ENCODE measurements around the gene MDFIC2. TPM values are rescaled to one million over a fixed set of nuclear protein-coding genes. Genes with fewer than 3 reads are reported as not detected.

MDFIC2 gene
- total and polyA plus RNA-seq, 2 experiments from 2014 or later, result not detected

GRCh38 chr3:70245746-70246525 is 66.5 kb downstream of the MDFIC2 start:
- H3K4me2 ChIP-seq (ENCODE audit: unreplicated experiment), result no peak overlapping the region
- H2AFZ ChIP-seq, result no peak overlapping the region
- H3K4me3 ChIP-seq, result no peak overlapping the region
- H3K9me3 ChIP-seq (ENCODE audit: low read depth), result no peaks in the 10 kb centered on the region
- no peaks in the 10 kb centered on the region; the same call in 1 of the 2 replicates for H3K9me2 ChIP-seq (ENCODE audit: insufficient read depth)
- TF ChIP-seq EZH2 (IDR thresholded peaks at IDR 0.05; ENCODE audit: insufficient read depth, poor library complexity, severe bottlenecking) (no peak), EZH2phosphoT487 (IDR thresholded peaks at IDR 0.05; ENCODE audit: insufficient read depth, low read depth) (no peak)
- no peaks in the 10 kb centered on the region for H3F3A ChIP-seq (ENCODE audit: insufficient read depth)
- no peaks in the 10 kb centered on the region for H4K20me1 ChIP-seq (ENCODE audit: insufficient read depth)
- H3K79me2 ChIP-seq (ENCODE audit: insufficient read depth), result no peaks in the 10 kb centered on the region
- 67 to 72% methylated on average over 4 of the region's 4 CpGs for whole genome bisulfite sequencing, 2 experiments (ENCODE audit: low coverage in 1 of 2, low lambda C conversion rate in 2 of 2, missing lambda C conversion rate in 2 of 2)
- no peak for DNase-seq
- no peak overlapping the region for H3K9ac ChIP-seq
- in situ Hi-C loops (cut with MboI), result no loop called here
- H3K36me3 ChIP-seq (ENCODE audit: low read depth), result no peaks in the 10 kb centered on the region
- H3K27ac ChIP-seq, result no peak overlapping the region
- H3K4me1 ChIP-seq (ENCODE audit: insufficient read depth), result no peaks in the 10 kb centered on the region
- H3K27me3 ChIP-seq (replicated peaks; ENCODE audit: insufficient read depth), result no peaks in the 10 kb centered on the region

GRCh38 chr3:70244422-70244821 is 68.0 kb downstream of the MDFIC2 start:
- Histone ChIP-seq H2AFZ (no peak overlapping the region), H3K79me2 (ENCODE audit: insufficient read depth) (no peaks in the 10 kb centered on the region), H3K4me1 (ENCODE audit: insufficient read depth) (no peaks in the 10 kb centered on the region), H3K9me2 (ENCODE audit: insufficient read depth) (no peaks in the 10 kb centered on the region; the same call in 1 of the 2 replicates), H3K9me3 (ENCODE audit: low read depth) (no peaks in the 10 kb centered on the region), H3K4me3 (no peak overlapping the region), H3F3A (ENCODE audit: insufficient read depth) (no peaks in the 10 kb centered on the region), H3K4me2 (ENCODE audit: unreplicated experiment) (no peak overlapping the region), H3K27ac (no peak overlapping the region), H3K36me3 (ENCODE audit: low read depth) (no peaks in the 10 kb centered on the region), H3K9ac (no peak overlapping the region), H4K20me1 (ENCODE audit: insufficient read depth) (no peaks in the 10 kb centered on the region), H3K27me3 (replicated peaks; ENCODE audit: insufficient read depth) (no peaks in the 10 kb centered on the region)
- in situ Hi-C loops (cut with MboI), result no loop called here
- WGBS, 2 experiments (ENCODE audit: low coverage in 1 of 2, low lambda C conversion rate in 2 of 2, missing lambda C conversion rate in 2 of 2), result 49 to 54% methylated on average over 2 of the region's 2 CpGs
- no peak for TF ChIP-seq EZH2 (IDR thresholded peaks at IDR 0.05; ENCODE audit: insufficient read depth, poor library complexity, severe bottlenecking)
- no peak for TF ChIP-seq EZH2phosphoT487 (IDR thresholded peaks at IDR 0.05; ENCODE audit: insufficient read depth, low read depth)
- no peak for DNase-seq

- WGBS, 2 experiments (ENCODE audit: low coverage in 1 of 2, low lambda C conversion rate in 2 of 2, missing lambda C conversion rate in 2 of 2), result 49 to 53% methylated on average over 2 of the region's 2 CpGs
- no peaks in the 10 kb centered on the region for H3K27me3 ChIP-seq (replicated peaks; ENCODE audit: insufficient read depth)
- no peaks in the 10 kb centered on the region for H3K9me2 ChIP-seq (ENCODE audit: insufficient read depth)
- H2AFZ ChIP-seq, result no peak overlapping the region
- no peaks in the 10 kb centered on the region for H4K20me1 ChIP-seq (ENCODE audit: insufficient read depth)
- no peaks in the 10 kb centered on the region for H3K36me3 ChIP-seq (ENCODE audit: low read depth)
- no peak overlapping the region for H3K9ac ChIP-seq
- no peaks in the 10 kb centered on the region for H3K4me1 ChIP-seq (ENCODE audit: insufficient read depth)
- no peaks in the 10 kb centered on the region for H3K79me2 ChIP-seq (ENCODE audit: insufficient read depth)
- no peak overlapping the region for H3K27ac ChIP-seq
- H3K4me3 ChIP-seq, result no peak overlapping the region
- H3K9me3 ChIP-seq (ENCODE audit: low read depth), result no peaks in the 10 kb centered on the region
- no peak overlapping the region for H3K4me2 ChIP-seq (ENCODE audit: unreplicated experiment)
- in situ Hi-C loops (cut with MboI), result no loop called here
- no peaks in the 10 kb centered on the region for H3F3A ChIP-seq (ENCODE audit: insufficient read depth)
- DNase-seq, result no peak
- TF ChIP-seq EZH2phosphoT487 (IDR thresholded peaks at IDR 0.05; ENCODE audit: insufficient read depth, low read depth), result no peak
- no peak for TF ChIP-seq EZH2 (IDR thresholded peaks at IDR 0.05; ENCODE audit: insufficient read depth, poor library complexity, severe bottlenecking)
Measured at GRCh38 chr3:70242297-70242882, 70.0 kb downstream of the MDFIC2 start.

- TF ChIP-seq EZH2phosphoT487 (IDR thresholded peaks at IDR 0.05; ENCODE audit: insufficient read depth, low read depth) (no peak), EZH2 (IDR thresholded peaks at IDR 0.05; ENCODE audit: insufficient read depth, poor library complexity, severe bottlenecking) (no peak)
- Histone ChIP-seq H3K79me2 (ENCODE audit: insufficient read depth) (no peaks in the 10 kb centered on the region), H3K9me3 (ENCODE audit: low read depth) (no peaks in the 10 kb centered on the region), H3K9ac (no peak overlapping the region), H3K27me3 (replicated peaks; ENCODE audit: insufficient read depth) (no peaks in the 10 kb centered on the region), H4K20me1 (ENCODE audit: insufficient read depth) (no peaks in the 10 kb centered on the region), H3K9me2 (ENCODE audit: insufficient read depth) (no peaks in the 10 kb centered on the region), H3F3A (ENCODE audit: insufficient read depth) (no peaks in the 10 kb centered on the region), H2AFZ (no peak overlapping the region), H3K27ac (no peak overlapping the region), H3K4me1 (ENCODE audit: insufficient read depth) (no peaks in the 10 kb centered on the region), H3K4me3 (no peak overlapping the region), H3K36me3 (ENCODE audit: low read depth) (no peaks in the 10 kb centered on the region), H3K4me2 (ENCODE audit: unreplicated experiment) (no peak overlapping the region)
- in situ Hi-C loops (cut with MboI), result no loop called here
- 23 to 43% methylated on average over 1 of the region's 1 CpG for WGBS, 2 experiments (ENCODE audit: low coverage in 1 of 2, low lambda C conversion rate in 2 of 2, missing lambda C conversion rate in 2 of 2)
- no peak for DNase-seq
Measured at GRCh38 chr3:70233812-70234211, 78.6 kb downstream of the MDFIC2 start.

Data from GM23248 (cell line).